HG02884 (cell line): Measurements from ENCODE around the gene GSTA3.
A peak's percentile ranks its signal among the peaks of the same experiment; 100 is the strongest.
"Not testable (repeated sequence)": the region's sequence is repeated elsewhere in the genome, so short reads cannot be mapped to it uniquely, and the experiment has no call there.

Experiments
- ATAC-seq: cut with Tn5 transposase; IDR thresholded peaks from one replicate; pipeline ENCODE4 v1.9.1; 2021; ENCODE audit warnings: mild to moderate bottlenecking, moderate library complexity; ENCODE audit not compliant: unreplicated experiment

The GSTA3 gene

DNA sequence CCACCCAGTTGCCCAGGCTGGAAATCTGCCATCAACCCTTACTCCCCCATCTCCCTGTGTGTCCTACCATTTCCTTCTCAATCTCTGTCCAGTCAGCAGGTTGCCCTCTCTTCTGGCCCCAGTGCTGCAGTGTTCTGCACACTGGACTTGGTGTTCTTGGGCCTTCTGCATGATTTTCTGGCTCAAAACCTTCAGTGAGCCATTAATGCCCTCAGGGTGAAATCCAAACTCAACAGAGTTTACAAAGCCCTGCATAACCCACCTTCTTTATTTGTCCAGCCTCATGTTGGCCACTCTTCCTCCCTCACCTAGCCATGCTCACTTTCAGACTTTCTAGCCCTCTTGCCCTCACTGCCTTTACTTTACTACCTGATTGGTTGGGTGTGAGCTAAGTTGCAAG is 5.0 kb upstream of the GSTA3 start:
- no peak for ATAC-seq

DNA sequence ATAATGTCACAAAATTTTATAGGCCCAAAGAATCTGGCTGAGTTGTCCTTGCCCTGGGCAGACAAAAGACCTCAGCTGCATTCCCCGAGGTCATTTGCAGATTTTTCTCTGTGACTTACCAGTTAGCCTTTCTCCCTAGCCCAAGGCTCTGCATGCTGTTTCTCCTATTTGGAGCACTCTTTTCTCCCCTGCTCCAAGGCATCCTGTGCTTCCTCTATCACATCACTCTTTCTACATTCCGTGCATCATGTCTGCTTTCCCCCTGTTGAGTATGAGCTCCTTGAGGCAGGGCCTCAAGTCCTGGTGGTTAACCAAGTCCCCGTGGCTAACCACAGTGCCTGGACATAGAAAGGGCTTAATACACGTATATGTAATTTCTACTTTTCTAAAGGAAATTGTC is 593 bp upstream of the GSTA3 start:
- ATAC-seq, result no peak

GRCh38 chr6:52909131-52909530 is 367 bp downstream of the GSTA3 start:
- no peak for ATAC-seq

DNA sequence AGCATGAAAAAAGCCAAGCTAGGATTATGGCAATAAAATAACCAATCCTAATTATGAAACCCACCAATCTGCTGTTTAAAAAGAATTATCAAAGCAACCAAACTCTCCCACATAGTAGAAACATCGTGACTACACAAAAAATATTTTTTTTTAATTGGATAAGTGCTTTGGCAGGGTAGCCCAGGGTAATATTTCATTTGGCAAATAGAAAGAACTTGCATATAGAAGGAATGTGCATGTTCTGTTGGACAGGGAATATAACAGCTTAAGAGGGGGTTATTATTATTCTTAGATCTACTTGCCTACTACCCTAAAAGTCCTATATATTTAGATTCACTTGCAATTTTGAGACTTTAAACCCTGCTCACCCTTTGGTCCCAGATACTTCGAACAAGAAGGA is 972 bp downstream of the GSTA3 start:
- no peak for ATAC-seq

DNA sequence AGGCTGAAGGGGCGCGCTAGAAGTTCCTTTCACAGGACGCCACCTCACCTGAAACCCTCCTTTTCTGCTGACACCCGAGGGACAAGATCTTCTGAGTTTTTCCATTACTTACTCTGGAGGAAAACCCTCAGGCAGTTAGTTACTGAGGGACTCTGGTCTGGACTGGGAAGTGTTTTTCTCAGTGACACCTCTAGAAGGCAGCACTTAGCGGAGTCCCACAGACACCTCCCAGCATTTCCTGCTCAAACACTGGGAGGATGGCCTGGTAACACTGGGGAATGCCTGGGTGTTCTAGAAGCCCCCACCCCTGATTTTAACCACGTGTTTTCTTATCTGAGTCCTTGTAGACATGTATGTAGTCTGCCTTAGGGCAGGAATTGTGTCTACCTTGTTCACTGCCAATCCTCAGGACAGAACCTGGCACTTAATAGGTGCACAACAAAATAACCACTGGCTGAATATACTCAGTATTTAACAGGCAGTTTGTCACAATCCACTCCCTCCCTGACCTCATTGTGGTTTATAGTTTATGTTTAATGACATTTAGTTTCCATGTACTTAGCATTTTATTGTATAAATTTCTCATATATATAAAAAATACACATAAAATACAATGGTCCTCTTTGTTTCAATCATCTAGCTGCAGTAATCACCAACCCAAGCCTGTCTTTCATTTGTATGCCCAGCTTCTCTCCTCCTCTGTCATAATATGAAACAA is 4.8 kb downstream of the GSTA3 start:
- no peak for ATAC-seq

DNA sequence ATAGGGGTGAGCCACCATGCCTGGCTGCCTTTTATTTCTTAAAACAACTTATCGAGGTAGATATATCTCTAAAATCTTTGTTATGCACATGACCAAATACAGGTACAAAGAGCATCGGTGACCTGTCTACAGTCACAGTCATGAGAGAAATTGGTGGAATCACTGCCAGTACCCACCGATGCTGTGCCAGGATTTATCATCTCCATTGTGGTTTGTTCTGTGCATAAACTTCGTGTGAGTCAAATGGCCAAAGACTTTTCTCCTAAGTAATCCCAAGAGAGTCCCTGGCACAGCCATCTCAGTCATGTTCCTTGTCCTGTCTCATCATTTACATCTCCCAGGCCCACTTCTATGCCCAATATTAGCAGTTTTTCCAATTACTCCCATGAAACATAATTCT is 9.0 kb downstream of the GSTA3 start:
- no peak for ATAC-seq

GRCh38 chr6:52895790-52896189 is 13.7 kb downstream of the GSTA3 start:
- ATAC-seq, result not testable (repeated sequence)

DNA sequence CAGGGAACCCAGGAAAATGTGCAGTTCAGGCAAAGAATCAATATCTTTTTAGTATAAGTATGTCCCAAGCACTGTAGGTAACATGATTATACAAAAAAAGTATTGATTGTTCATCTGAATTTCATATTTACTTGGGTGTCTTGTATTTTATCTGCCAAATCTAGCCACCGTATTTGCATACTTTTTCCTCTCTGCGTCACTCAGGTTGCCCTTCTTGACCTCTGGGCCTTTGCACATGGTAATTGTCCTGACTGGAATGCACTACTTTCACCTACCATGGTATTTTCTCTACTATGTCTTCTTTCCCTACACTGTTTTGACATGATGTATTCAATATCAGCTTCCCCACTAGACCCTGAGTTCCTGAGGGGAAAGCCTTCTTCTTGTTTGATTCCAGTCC is 15.2 kb downstream of the GSTA3 start:
- no peak for ATAC-seq

DNA sequence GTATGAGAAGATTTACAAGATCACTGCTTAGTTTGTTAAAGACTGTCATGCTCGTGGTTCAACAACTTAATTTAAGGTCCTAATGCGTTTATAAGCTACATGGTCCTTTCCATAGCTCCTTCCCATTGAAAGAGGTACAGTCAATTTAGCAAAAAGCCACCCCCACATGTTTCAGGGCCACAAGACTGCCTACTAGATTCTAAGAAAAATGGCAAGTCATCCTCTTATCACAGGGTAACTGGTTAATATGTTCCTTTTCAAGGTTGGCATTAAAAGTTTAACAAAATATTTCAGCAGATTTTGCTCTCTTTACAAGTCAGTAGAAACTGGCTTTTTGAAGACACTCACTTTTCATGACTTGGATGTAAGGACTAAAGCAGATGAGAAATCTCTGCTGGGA is 15.7 kb downstream of the GSTA3 start:
- no peak for ATAC-seq

GRCh38 chr6:52893221-52893620 is 16.3 kb downstream of the GSTA3 start:
- ATAC-seq, result no peak

GRCh38 chr6:52890018-52890417 is 19.5 kb downstream of the GSTA3 start:
- ATAC-seq, result no peak

DNA sequence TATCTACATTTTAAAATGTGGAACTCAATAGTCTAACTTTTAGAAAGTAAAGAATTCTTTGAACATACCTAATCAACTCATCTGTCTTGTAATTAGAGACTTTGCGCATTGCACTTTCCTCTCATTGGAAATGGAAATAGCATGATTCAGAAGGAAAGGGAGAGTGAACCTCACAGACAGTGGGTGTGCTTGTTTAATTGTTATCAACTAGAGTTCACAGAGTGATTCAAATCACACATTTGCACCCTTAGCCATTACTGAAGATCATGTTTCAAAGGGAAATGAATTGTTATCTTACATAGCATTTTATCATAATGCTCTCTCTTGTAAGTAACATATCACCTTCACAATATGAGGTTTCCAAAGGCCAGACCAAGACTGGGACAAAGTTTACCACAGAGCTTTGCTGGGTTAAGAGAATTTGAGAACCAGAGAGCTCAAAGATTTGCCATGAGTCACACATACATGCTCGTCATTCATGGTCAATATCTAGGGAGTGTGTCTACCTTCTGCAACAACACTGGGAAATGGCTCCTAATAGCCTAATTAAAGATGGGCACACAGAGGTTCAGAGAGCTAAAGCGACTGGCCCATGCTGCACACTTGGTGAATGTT is 21.5 kb downstream of the GSTA3 start:
- no peak for ATAC-seq

- peak; percentile 100 for ATAC-seq
Observed at GRCh38 chr6:52881996-52882841, 27.3 kb downstream of the GSTA3 start.

GRCh38 chr6:52881662-52881995 is 27.9 kb downstream of the GSTA3 start:
- ATAC-seq, result no peak

DNA sequence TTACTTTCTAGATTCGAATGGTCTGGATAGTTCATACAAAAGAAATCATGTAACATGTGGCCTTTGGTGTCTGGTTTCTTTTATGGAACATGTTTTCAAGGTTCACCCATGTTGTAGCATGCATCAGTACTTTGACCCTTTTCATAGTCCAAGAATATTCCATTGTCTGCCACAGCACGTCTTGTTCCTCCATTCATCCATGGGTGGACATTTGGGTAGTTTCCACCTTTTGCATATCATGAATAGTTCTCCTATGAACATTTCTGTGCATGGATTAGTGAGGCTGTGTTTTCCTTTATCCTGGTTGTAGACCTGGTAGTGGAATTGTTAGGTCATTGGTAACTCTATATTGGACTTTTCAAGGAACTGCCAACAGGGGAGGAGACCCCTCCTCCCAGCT is 31.7 kb downstream of the GSTA3 start:
- ATAC-seq, result no peak

- no peak for ATAC-seq
Observed at GRCh38 chr6:52877168-52877567, 32.3 kb downstream of the GSTA3 start.

- ATAC-seq, result no peak
Observed at GRCh38 chr6:52876056-52876787, 33.3 kb downstream of the GSTA3 start.

DNA sequence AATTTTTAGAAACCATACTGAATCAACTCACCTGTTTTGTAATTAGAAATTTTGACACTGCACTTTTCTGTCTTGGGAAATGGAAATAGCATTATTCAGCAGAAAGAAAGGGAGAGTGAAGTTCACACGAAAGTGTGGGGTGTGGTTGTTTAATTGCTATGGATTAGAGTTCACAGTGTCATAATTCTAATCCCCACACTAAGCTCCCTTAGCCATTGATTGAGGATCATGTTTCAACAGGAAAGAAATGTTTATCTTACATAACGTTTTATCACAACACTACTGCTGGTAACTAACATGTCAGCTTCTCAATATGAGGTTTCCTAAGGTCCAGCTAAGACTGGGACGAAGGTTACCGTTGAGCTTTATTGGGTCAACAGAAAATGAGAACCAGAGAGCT is 37.5 kb downstream of the GSTA3 start:
- ATAC-seq, result no peak

GRCh38 chr6:52871621-52872020 is 37.9 kb downstream of the GSTA3 start:
- ATAC-seq, result no peak

- not testable (repeated sequence) for ATAC-seq
Observed at GRCh38 chr6:52870335-52871091, 39.0 kb downstream of the GSTA3 start.

GRCh38 chr6:52868899-52869298 is 40.6 kb downstream of the GSTA3 start:
- not testable (repeated sequence) for ATAC-seq
